OCI-M2 (cell line): Measurements from ENCODE around the gene TOE1.
A peak's percentile ranks its signal among the peaks of the same experiment; 100 is the strongest.
"Not testable (repeated sequence)": the region's sequence is repeated elsewhere in the genome, so short reads cannot be mapped to it uniquely, and the experiment has no call there.

Experiments
- DNase-seq: peaks from one replicate; lab custom pipeline; 2025; ENCODE audit not compliant: unreplicated experiment; lab: John Stamatoyannopoulos, UW

The TOE1 gene

DNA sequence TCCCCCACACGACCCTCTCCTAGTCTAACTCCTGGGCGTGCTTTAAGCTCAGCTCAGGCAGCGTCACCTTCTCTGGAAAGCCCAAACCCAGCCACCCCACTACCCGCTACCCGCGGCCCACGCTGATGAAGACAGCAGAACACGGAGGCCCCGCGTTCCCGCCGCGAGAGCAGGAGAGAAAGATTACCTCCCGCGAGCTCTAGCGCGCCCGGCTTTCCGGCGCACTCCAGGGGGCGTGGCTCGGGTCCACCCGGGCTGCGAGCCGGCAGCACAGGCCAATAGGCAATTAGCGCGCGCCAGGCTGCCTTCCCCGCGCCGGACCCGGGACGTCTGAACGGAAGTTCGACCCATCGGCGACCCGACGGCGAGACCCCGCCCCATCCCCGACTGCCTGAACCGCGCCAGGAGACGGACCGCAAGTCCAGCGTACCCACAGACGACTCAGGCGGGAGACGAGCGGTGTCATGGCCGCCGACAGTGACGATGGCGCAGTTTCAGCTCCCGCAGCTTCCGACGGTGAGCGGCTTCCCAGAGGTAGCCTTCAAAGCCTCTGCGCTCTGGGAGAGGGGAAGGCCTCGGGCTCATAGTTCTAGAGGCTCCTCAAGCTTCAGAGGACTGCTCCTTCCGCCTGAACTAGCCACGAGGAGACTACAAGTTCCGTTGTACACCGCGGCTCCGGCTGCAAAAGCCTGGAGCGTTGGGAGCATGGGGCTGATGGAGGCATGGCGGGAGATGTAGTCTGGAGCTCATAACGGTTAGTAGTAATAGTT, at the start of gene TOE1, which contains the start of gene MUTYH:
Gene TOE1, plus strand, starts transcription at position 382 of the 770 bp plus-strand sequence. Its CDS starts 83 bp downstream, at position 465.
Gene MUTYH, minus strand, starts transcription at position 652 of the 770 bp plus-strand sequence. CDS start 5,935 bp downstream, outside the sequence.
- DNase-seq = peak; percentile 67

DNA sequence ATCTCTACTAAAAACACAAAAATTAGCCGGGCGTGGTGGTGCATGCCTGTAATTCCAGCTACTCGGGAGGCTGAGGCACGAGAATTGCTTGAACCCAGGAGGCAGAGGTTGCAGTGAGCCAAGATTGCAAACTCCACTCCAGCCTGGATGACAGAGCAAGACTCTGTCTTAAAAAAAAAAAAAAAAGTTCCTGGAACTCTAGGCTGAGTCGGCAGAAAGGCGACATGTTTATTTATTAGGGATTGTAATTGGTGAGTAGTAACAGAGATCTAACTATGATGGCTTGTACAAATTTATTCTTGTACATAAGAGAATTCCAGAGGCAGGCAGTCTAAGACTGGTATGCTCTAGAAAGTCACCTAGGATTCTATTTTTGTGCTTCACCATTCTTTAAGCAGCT, 49.0 kb upstream of the TOE1 start:
- not testable (repeated sequence) for DNase-seq

DNA sequence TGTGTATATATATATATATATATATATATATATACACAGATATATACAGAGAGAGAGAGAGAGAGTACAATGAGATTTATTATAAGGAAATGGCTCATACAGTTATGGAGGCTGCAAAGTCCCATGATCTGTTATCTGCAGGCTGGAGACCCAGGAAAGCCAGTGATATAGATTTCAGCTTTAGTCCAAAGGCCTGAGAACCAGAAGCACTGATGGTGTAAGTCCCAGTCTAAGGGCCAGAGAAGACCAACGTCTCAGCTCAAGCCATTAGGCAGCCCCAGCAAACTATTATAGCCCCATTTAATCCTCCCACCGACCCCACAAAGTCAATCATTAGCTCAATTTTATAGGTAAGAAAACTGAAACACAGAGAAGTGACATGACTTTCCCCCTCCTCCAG, 48.3 kb upstream of the TOE1 start:
- DNase-seq = no peak

DNA sequence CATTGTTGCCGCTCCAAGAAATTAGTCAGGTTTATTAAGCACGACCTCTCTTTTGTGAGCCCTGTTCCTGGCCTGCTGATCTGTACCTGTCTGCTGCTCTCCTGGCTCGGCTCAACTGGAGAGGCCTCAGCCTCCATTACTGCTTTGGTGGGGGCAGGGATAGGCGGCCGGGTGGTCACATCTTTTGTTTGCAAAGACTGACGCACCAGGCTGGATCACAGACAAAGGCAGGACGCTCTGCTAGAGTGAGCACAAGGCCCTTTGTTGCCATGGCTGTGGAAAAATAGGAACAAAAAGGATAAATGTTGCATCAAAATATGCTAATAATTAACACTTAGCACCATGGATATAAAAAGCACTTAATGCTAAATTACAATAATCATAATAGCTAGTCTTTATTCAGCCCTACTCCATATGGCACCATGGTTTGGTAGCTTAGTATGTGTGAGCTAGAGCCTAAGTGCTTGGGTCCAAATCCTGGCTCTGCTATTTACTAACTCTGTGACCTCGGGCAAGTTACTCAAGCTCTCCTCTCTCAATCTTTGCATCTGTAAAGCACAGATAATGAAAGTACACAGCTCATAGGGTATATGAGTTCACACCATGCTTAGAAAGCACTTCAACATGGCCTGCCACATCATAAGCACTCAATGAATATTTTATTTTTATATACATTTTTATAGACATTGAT, 42.2 kb upstream of the TOE1 start:
- DNase-seq = no peak

DNA sequence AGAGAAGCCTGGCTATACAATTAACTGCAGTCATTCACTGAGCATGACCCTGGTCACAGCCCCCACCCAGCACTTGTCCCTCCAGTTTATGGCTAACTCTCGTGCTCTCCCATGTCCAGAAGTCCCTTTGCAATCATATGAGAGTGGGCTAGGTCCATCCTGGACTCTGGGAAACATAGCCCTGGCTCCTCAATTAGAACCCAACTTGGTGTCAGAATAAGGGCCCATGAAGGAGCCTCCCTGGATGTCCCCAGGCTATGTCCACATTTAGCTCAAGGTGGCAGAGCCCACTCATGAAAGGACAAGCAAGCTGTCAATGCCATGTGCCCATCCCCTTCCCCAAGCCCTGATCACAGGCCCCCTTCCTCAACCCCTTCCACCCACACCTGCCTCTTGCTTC, 40.7 kb upstream of the TOE1 start:
- no peak for DNase-seq

DNA sequence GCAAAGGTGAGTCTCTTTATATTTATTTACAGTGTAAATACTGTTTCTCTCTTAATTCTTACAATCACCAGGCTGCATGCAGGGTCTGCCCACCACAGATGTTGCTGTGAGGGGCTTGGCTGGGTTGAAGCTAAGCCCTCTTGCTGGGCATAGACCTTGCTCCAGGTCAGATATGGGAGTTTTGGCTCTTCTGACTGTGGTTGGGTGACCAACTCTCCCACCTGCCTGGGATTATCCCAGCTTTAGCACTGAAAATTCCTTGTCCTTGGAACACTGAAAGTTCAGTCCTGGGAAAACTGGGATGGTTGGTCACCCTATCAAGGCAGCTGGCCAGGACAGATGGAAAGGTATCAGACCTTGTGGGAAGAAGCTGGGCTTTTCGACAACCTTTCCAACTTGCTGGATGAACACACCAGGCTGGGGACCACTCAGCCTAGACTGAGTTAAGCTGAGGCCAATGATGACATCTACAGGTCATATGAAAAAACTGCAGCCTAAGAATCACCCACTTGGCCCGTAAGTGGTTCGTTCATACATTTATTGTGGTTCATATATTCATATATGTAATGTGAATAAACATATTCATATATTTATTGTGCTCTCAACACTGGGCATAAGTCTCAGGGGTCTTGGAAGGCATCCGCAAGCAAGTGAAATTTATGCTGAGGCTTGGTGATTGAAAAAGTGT, 39.8 kb upstream of the TOE1 start:
- peak; percentile 33 for DNase-seq

DNA sequence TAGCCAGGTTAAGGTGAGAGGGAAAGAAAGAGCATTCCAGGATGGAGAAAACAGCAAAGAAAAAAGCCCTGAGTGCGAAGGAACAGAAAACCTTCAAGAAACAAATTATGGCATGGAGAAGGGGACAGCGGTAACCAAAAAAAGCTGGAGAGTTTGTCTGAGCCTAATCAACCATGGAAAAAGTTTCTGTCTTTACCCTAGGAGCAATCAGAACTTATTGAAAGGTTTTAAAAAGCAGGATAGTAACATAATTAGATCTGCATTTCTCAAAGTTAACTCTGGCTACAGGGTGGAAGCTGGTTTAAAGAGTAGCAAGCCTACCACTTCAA, 39.3 kb upstream of the TOE1 start:
- no peak for DNase-seq

DNA sequence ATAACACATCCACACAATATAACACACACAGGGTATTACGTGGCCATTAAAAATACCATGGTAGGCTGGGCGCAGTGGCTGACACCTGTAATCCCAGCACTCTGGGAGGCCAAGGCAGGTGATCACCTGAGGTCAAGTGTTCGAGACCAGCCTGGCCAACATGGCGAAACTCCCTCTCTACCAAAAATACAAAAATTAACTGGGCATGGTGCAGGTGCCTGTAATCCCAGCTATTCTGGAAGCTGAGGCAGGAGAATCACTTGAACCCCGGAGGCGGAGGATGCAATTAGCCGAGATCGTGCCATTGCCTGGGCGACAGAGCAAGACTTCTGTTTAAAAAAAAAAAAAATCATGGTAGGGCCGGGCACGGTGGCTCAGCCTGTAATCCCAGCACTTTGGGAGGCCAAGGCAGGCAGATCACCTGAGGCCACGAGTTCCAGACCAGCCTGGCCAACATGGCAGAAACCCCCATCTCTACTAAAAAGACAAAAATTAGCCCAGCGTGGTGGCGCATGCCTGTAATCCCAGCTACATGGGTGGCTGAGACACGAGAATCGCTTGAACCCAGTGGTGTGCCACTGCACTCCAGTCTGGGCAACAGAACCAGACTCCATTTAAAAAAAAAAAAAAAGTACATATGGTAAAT, 37.3 kb upstream of the TOE1 start:
- no peak for DNase-seq

DNA sequence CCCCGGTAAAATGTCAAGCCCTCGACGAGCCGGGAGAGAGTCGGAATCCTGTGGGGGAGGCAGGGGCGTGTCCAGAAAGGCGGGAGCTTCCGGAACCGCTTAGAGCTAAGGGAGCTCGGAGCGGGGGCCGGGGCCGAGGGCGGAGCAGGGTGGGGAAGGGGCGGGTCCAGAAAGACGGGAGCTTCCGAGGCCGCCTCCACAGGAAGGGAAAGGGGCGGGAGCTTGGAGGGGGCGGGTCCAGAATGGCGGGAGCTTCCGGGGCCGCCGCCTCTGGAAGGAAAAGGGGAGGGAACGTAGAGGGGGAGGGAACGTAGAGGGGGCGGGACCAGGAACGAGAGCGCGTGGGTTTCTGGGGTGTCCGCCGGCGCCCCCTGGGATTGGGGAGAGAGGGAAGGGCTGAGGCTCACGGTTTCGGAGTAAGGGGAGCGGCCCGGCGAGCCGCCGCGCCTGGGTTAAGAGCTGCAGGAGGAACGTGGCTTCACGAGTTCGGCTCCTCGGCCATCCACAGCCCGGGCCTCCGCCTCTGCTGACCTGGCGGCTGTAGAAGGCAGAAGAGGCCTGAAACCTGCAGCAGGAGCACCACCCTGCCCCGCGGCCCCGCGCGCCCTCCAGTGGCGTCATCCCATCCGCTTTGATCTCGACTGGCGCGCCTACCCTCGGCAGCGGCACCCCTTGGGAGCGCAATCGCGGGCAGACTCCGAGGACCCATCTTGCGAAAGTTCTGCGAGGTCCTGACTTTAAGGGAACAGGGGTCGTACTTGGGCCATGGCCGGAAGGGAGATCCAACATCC, 36.3 kb upstream of the TOE1 start:
- DNase-seq = peak; percentile 84

DNA sequence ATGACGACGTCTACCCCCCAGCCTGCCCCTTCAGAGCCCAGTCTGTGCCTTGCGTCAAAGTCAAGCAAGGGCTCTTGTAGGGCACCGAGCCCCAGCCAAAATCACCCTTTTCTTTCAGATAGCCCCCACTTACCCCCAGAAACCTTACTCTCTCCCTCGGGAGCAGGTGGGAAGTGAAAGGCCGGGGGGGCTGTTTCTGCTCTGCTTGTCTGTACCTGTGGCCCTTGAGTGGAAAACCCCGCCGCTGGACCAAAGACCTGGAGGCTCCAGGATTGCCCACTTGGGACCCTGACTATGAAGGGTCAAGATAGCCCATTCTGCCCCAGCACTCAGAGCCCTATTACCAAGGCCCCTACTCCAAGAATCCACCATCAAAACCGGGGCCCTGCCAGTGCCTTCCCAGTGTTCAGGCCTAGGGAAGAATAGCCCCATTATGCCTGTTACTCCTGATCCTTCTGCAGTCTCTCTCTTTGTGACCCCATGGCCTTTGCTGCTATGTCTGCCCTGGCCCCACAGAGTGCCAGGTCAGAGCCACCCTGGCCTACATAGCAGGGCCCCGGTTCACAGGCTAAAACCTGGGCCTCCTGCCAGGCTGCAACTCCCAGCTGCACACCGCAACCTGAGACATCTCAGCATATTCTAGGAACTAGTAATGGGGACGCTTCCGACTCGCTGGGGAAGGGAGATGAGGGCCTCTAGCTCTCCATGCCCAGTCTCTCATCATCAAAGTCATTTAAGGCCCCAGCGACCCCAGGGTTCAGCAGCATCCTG, 35.5 kb upstream of the TOE1 start:
- DNase-seq = no peak

DNA sequence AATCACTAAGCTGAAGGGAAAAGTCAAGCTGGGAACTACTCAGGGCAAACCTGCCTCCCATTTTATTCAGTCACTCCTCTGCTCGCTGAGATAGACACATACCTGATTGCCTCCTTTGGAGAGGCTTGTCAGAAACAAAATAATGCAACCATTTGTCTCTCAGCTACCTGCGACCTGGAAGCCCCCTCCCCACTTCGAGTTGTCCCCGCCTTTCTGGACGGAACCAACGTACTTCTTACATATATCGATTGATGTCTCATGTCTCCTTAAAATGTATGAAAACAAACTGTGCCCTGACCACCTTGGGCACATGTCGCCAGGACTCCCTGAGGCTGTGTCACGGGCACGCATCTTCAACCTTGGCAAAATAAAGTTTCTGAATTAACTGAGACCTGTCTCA, 34.7 kb upstream of the TOE1 start:
- DNase-seq = no peak

DNA sequence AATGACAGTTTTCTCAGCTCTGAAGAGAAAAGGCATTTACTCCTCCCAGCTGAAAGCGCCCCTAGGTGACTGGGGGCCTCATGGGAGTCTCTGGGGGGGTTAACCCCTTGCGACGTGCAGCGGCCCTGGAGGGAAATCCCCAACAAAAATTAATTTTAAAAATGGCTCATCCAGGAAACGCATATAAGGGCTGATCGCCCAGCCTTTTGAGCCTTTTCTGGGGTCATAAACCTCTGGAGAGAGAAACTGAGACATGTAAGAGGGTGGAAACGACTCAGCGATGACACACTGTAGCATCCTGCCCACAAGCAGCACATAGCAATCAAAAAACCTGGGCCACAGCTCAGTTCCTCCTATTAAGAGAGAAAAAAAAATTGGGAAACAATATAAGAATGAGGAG, 33.7 kb upstream of the TOE1 start:
- DNase-seq = no peak

DNA sequence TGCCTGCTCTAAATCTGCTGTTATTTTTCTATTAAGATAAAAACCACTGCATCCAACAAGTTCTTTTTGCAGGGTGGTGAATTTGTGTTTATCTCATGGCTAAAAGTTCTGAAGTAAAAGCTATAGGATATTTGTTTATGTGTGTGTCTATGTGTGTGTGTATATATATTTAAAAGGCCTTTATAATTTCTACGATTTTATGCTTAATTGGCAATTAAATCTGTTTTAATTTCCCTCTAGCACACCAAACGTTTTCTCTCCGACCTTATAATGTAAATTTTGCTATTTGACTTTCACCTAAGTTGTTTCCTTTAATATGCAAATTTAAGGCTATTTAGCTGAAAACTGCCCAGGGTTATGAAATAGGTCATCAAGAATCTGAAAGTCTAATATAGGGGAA, 33.1 kb upstream of the TOE1 start:
- DNase-seq = no peak

DNA sequence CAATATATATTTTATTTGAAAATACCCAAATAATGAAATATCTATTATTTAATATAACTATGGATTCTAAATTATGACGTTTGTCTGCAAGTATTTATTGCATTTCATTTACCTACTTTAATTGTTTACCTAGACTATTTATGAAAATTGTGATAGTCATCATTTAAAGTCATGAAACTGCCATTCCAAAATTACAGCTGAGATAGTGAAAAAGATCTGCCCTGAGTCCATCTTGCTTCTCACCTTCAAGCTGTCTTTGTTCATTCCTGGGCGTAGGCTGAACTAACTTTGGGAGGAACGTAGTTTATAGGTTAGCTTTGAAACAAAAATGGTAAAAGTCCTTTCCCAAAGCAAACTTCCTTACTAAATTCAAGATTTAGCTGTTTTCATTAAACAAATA, 25.7 kb upstream of the TOE1 start:
- no peak for DNase-seq

DNA sequence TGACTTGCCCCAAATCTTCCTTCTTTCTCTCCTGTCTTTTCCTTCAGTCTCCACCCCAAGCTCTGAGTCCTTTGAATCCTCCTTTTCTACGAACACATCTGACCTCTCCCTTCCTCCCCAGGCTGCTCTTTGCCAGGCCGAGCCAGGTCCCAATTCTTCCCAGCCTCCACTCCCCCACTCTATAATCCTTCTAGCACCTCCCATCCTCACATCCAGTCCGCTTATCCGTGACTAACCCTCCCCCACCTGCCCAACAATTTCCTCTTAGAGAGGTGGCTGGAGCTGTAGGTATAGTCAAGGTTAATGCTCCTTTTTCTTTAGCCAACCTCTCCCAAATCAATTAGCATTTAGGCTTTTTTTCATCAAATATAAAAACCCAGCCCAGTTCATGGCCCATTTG, 22.8 kb upstream of the TOE1 start:
- DNase-seq = no peak

DNA sequence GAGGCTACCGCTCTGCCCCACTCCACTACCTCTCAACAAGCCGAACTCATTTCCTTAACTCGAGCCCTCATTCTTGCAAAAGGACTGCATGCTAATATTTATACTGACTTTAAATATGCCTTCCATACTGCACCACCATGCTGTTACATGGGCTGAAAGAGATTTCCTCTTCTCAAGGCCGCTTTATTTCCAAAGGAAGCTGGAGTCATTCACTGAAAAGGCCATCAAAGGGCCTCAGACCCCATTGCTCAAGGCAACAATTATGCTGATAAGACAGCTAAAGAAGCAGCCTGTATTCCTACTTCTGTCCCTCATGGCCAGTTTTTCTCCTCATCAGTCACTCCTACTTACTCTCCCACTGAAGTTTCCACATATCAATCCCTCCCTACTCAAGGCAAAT, 20.2 kb upstream of the TOE1 start:
- DNase-seq = no peak

DNA sequence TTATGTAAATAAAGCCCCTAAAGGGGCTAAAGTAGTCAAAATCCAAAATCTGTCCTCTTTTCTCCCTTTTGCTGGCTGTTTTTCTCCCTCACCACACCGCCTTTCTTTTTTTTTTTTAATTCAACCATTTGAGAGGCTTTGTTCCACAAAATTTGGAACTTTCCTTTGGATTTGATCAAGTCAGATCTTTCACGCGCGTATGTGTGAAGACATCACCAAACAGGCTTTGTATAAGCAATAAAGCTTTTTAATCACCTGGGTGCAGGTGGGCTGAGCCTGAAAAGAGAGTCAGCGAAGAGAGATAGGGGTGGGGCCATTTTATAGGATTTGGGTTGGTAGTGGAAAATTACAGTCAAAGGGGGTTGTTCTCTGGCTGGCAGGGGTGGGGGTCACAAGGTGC, 18.5 kb upstream of the TOE1 start:
- no peak for DNase-seq

DNA sequence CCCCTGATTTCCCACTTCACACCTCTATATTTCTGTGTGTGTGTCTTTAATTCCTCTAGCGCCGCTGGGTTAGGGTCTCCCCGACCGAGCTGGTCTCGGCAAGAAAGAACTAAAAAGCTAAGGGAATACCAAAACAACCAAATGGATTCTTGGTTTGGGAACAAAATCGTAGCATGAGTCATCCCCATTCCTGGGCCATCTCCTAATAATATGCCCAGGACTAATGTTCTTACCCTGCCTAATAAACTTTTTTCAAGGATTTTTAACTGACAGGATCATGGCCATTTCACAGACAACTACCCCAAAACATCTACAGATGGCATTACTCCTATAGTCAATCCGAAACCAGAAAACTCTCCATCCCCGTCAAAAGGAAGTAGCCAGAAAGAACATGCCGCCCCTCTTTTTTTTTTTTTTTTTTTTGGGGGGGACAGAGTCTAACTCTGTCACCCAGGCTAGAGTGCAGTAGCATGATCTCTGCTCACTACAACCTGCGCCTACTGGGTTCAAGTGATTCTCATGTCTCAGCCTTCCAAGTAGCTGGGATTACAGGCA, 17.4 kb upstream of the TOE1 start:
- no peak for DNase-seq

DNA sequence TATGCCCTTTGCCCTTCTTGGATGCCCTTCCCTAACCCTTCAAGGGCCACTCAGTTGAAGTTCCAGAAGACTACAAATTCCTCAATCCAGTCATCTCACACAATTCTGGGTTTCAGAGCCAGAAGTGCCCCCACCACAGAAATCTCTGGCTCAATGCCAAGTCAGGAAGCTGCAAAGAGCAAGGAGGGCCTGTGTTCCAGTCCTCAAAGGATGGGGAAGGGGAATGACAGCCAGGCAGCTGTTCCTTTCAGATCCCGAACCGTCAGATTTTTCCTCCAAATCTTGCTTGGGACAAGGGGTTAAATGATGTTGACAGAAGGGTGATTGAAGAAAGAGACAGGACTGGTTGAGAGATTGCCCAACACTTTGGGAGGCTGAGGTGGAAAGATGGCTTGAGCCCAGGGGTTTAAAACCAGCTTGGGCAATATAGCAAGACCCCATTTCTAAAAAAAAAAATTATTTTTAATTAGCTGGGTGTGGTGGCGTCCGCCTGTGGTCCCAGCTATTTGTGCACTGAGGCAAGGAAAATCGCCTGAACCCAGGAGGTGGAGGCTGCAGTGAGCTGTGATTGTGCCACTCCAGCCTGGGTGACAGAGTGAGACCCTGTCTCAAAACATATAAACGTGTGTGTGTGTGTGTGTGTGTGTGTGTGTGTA, 14.0 kb upstream of the TOE1 start:
- DNase-seq = no peak
